SK-N-MC (cell line): ENCODE results near the gene MAST2.

Experiments
- EZH2 ChIP-seq: fragments of 200-600 bp; sonication (generic); IDR thresholded peaks from one replicate; pipeline ENCODE4 v1.6.1; 2017; ENCODE audit warnings: antibody characterized with exemption
- FOXP2 ChIP-seq: optimal IDR thresholded peaks from 2 replicates; pipeline ENCODE3; 2011; ENCODE audit warnings: mild to moderate bottlenecking, moderate library complexity; ENCODE audit not compliant: insufficient read depth; ENCODE audit errors: extremely low read length, control extremely low read depth
- POLR2AphosphoS5 ChIP-seq: IDR thresholded peaks from 2 replicates; pipeline ENCODE4 v1.6.1; 2012; ENCODE audit warnings: mild to moderate bottlenecking, low read depth, low read length, borderline replicate concordance

DNA sequence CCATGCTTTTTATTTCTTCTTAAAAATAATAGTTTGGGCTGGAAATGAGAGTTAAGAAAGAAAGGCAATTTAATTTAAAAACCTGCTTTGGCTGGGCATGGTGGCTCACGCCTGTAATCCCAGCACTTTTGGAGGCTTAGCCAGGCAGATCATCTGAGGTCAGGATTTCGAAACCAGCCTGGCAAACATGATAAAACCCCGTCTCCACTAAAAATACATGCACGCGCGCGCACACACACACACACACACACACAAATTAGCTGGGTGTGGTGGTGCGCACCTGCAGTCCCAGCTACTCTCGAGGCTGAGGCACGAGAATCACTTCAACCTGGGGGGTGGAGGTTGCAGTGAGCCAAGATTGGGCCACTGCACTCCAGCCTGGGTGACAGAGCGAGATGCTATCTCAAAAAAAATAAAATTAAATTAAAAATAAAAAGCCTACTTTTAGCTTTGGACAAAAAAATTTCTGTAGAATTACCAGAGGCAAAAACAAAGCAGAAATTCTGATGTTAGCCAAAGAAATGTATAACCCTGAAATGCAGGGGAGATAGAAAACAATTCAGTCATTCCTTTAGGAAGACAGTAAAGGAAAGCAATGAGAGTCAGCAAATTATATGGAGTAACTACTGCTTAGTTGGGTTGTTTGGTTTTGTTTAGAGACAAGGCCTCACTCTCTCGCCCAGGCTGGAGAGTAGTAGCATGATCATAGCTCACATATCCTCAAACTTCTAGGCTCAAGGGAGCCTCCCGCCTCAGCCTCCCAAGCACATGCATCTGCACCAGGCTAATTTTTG, 37.2 kb upstream of the MAST2 start:
- no peak for TF ChIP-seq POLR2AphosphoS5
- no peak for TF ChIP-seq EZH2
- TF ChIP-seq FOXP2 = no peak
